ENCODE data around the gene GUCA2A.

The GUCA2A gene

DNA sequence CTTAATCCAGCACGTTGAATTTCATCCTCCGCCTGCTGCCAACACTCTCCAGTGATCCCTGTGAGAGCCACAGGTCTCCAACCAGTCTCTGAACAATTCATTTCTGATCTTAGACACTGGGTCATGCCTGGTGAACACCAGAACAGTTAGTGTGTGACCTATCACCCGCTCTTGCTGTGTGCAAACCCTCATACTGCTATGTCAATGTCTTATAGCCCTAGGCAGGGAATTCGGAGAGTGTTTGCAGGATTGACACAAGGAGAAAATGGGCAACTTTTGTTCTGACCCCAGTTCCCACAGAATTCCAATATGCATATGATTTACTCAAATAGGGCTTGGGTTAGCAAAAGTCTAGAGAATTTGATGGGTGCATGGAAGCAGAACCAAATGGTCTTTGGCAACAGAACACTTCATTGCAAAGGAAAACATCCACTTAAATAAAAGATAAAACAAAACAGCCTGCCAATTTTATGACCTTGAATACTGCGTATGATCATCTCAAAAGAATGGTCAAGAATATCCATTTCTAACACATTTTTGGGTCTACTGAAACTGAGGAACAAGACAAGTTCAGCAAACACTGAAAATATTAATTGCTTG, 34.4 kb downstream of the GUCA2A start:
- no peak for DNase-seq (ENCODE audit: low read depth)

DNA sequence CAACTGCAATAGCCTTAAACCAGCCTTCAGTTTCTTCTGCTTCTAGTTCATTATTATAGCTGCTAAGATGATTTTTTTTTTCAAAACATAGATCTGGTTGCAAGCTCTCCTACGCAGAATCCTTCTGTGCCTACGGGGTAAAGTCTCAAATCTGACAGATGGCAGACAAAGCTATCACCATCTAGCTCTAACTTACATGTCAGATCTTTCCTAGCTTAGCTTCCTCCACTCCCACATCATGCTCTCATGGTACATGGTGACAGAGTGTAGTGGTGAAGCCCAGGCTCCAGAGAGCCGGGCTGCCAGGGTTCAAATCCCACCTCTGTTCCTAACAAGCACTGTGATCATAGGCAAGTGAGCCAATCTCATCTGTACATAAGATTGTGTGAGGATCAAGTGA, 35.6 kb downstream of the GUCA2A start:
- no peak for DNase-seq (ENCODE audit: low read depth)

DNA sequence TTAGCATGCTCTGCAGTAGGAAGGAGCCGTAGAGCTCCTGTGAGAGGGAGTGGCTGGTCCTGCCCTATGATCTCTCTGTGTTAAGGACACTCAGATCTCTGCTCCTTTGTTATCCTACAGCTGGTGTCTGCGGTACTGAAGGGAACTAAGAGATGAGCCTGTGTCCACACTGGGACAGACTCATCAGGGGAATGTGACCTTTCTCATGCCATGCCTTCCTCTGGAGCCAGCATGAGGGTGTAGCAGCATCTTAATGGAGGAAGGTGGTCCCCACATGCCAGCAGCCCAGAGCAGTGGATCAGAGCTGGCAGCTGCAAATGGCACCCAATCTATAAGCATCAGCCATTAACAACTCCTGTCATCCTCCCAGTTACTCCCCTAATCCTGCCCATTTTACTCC, 36.0 kb downstream of the GUCA2A start:
- no peak for DNase-seq (ENCODE audit: low read depth)

DNA sequence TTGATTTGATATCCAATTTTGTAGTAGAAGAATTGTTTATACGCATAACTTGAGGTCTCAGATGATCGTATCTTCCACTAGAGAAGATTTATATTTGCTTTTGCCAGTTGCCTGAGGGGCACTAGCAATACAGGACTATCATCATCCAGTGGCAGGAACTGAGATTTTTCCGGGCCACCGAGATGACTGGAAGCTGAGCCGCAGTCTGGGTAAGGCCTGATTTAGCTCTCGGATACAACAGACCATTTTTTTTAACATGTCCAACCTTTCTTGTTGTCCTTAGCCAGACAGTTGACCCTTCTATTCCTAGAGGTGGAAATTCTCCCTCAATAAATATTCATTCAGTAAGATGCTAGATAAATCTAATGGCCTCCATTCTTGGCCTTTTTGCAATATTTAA, 36.8 kb downstream of the GUCA2A start:
- DNase-seq (ENCODE audit: low read depth), result no peak

DNA sequence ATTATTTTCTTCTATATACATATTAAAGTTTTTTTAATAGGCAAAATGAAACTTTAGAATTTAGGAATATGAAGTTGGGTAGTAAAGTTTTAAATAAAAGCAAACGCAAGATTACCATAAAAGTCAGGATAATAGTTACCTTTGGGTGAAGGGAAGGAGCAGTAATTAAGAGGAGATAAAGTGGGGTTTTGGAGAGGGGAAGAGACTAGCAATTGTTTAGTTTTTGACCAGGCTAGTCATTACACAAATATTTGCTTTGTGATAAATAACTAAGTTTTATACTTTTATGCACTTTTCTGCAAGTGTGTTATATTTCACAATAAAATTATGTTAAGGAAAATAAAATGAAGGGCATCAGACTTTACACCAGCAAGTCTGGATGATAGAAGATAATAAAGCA, 39.0 kb downstream of the GUCA2A start:
- DNase-seq (ENCODE audit: low read depth), result no peak

DNA sequence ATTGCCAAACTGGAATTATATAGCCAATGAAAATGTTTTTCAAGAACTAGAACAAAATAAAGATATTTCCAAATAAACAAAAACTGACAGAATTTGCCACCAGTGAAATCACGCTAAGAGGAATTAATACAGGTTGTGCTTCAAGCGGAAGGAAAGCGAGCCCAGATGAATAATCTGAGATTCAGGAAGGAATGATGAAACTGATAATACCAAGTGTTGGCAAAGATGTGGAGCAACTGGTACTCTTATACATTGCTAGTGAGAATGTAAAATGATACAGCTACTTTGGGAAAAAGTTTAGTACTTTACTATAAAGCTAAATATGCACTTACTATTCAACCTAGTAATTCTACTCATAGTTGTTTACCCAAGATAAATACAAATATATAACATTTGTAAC, 42.1 kb downstream of the GUCA2A start:
- DNase-seq (ENCODE audit: low read depth), result no peak

DNA sequence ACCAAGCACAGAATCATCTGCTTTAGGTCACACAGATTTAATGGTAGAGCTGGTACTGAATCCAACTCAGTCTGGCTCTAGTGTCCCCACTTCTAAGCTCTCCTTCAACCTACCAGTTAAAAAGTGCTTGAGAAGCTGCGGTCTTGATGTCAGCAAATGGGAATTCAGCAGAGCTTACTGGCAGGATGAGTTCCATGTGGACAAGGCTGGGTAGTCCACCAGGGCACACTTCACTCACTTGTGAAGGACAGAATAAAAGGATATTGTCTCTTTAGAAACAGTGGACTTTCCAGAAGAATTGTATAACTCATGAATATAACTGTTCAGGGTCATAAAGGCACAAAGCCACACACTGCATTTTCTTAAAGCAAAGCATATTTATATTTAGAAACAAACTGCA, 46.4 kb downstream of the GUCA2A start:
- DNase-seq (ENCODE audit: low read depth), result no peak

DNA sequence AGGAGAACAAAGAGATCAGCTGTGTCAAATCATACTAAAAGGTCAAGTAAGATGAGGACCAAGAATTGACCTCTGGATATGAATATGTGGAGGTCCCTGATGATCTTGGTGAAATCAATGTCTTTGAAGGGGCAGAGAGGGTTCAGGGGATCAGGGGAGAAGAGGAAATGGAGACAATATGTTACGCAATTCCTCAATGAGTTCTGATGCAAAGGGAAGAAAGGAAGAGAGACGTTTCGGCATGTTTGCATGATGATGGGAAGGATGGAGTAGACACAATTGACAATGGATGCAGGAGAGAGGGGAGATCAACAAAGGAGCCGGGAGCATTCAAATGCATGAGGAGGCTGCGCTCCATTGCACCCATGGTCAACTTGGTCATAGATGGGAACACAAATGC, 47.3 kb downstream of the GUCA2A start:
- DNase-seq (ENCODE audit: low read depth), result no peak

DNA sequence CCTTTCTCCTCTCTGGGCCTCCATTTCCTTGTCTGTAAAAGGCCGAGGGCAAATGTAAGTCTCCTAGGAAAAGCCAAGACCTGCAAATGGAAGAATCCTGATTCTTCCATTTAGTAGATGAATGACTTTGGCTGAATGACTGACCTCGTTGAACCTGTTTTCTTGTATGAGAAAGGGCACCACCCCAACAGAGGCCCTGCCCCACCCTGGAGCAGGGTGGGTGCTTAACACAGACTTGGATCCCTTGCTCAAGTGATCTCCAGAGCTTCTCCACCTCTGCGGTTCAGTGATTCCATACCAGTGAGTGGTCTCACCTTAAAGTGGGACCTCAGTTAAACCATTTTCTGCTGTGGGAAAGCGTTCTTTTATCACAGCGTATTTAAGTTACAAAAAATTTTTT, 50.3 kb downstream of the GUCA2A start:
- DNase-seq (ENCODE audit: low read depth), result no peak
